Left colon (tissue), 2 donors: ENCODE measurements around the gene KCNQ1. TPM values are rescaled to one million over a fixed set of nuclear protein-coding genes. Genes with fewer than 3 reads are reported as not detected.
A peak's percentile ranks its signal among the peaks of the same experiment; 100 is the strongest.

ENCODE experiments used
- ATAC-seq: fragments of 200-7000 bp; cut with Tn5 transposase; one replicate; pipeline ENCODE4 v1.9.1; 2020; ENCODE audit warnings: mild to moderate bottlenecking, moderate library complexity
- DNase-seq, 2 donors: peaks; one replicate each; pipeline ENCODE4 v3.0.0-alpha.2; 2020
- intact Hi-C, 2 donors: fragments of 100-400 bp; cut with DNase I in 1 of 2; cut with micrococcal nuclease in 1 of 2; formaldehyde crosslinking; loops; one replicate each; pipeline versions ENCODE4 v1.11.2 to v1.14.0; 2022; cut with DNase I, micrococcal nuclease
- total RNA-seq, 2 donors: library from RNA; stranded (reverse); fragmentation: NEBNext Ultra II Directional; extraction: Animal tissue kit (Norgen Biotek cat#: 25700); gene quantifications; one replicate each; pipeline ENCODE4 v1.2.1, GENCODE V29; 2021
- donor health status: DM: no; HTN: no; CAD: no.
- donor health status: DM: yes; HTN: yes; CAD: no.

KCNQ1 gene
- total RNA-seq, 2 donors from 2014 or later, result 42.8 to 56.8 TPM

DNA sequence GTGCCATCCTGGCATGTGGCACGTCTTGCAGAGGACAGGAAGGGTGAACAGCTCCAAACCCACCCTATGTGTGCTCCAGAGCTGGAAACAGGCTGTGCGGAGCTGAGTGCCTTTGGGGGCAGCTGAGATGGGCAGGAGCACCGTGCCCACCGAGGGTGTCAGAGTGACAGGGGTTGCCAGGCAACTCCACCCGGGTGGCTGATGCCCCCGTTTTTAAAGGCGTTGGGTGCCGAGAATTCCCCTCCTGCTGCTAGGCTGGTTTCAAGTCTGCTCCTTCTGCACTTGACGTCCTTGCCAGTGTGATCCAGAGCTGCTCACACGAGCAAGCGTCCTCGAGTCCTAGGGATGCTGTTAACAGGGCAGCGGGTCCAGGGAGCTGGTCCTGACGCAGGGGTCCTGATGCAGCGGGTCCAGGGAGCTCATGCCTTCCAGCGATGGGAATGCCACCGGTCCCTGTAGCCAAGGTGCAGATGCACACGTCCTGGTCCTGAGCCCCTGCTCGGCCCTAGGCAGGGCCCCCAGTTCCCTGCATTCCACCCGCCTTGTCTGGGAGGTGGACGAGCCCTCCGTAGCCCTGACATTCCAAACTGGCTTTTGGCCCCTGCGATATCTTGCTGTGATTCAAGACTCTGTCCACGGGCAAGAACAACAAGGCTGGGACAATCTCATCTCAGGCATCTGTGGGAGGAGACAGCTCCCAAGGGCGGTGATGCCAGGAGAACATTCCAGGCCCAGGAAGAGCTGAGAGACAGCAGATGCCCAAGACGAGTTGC is 4.9 kb downstream of the KCNQ1 start:
- no peak for ATAC-seq
- no peak for DNase-seq
- intact Hi-C loops, result no loop called here

DNA sequence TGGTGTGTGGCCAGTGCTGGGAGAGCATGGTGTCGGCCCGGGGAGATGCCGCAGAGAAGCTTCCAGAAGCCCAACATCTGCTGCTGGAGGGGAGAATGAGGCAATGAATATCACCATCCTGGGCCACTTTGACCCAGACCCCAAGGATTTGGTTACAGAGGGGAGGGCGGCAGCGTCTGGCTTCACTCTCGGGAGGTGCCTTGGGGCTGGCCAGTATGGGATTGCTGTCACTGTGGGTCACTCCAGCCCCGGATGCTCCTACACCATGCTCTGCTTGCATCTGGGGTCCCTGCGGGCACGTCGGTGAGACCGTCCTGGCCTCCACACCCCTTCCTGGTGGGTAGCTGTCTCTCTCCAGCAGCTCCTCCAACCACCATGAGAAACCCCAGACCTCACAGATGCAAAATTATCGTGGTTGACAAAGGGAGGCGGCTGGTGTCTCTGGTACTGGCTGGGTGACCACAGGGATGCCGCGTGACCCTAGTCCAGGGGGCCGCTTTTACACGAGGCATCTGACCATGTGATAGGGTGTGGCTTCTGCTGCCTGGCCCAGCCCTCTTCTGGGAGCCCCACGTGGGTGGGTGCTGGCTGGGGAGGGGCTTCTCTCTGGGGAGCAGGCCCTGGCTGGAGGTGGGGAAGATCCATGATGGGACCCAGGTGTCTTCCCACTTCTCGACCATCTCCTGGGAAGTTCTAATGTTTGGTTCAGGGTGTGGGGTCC is 5.7 kb downstream of the KCNQ1 start:
- ATAC-seq (no peak), DNase-seq (no peak)
- intact Hi-C loops, result no loop called here

DNA sequence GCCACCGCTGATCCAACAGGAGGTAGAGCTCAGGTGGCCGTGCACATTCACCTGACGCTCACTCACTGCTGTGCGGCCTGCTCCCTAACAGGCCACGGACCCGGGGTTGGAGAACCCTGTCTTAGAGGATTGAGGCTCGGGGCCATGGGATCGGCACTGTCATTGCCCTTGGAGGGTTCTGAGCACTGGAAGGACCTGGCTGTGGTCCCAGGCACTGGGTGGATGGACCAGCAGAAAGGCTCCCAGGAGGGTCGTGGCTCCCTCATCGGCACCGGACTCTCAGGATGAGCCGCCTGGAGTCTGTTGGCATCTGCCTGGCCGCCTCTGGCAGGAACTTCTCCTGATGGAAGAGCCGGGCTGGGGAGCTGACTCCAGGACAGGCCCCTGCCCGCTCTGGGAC is 6.5 kb downstream of the KCNQ1 start:
- ATAC-seq, result no peak
- intact Hi-C loops, result no loop called here
- peak in 1 of 2 donors; percentile 17 for DNase-seq

DNA sequence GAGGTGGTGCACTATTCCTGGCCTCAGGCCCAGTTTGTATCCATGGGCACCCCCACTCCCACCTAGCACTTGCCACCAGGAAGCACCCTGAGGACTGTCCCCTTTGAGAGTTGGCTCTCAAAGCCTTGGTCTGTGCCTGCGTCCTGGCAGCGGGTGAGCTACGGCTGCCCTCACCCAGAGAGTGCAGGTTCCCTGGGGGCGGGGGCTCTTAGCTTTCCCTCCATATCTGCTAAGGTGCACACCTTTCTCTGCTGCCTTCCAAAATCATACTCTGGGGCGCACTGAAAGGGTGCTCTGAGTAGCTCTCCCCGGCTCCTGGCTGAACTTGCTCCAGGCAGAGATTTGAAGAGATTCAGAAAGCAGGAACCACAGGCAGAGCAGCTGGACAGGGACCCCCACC is 7.1 kb downstream of the KCNQ1 start:
- ATAC-seq, result no peak
- DNase-seq, result peak in 1 of 2 donors; percentile 14
- intact Hi-C loops, result no loop called here

DNA sequence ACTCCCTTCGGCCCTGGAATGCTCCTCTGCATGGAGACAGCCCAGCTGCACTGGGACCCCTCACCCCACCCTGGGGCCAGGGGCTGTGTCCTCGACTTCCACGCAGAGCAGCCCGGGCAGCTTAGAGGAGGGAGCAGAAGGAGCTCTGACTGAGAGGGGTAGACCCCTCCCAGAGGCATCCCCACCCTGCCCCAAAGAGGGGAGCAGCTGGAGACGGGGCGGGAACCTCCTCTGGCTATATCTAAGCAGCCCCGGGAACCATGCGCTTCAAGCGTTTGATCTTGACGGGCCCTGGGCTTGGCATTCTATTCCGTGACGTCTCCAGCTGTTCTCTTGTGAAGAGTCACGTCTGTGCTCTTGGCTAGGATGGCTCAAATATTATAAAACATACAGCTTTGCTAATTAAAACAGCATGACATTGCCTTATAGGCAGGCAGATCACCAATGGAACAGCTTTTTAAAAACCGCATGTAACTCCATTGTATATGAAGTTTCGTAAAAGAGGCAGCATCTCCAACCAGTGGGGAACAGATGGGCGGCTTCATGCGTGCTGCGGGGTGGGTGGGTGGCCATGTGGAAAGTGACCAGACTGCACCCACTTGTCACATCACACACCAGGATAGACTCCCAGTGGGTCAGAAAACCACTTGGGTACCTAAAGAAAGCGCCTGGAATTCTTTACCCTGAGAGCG is 7.7 kb downstream of the KCNQ1 start:
- DNase-seq (no peak), ATAC-seq (no peak)

DNA sequence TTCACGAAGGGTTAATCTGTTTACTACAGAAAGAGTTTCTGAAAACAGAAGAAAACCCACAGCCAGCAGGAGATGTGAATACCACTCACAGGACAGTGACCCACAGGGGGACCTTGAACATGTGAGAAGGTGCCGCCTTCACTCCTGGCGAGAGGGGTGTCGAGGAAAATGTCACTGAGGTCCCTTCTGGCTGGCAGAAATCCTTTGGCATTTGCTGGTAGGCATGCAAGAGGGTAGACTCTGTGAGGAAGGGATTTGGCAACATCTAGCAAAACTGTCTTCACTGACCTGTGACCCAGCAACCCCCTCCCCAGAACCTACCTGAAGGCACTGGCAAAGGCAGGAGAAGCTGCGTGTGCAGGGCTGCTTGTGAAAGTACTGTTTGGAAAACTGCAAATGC is 8.6 kb downstream of the KCNQ1 start:
- ATAC-seq (no peak), DNase-seq (no peak)
- intact Hi-C loops, result no loop called here

More for the DNA sequence above, 7.7 kb downstream of the KCNQ1 start:
- intact Hi-C loops, result no loop called here

DNA sequence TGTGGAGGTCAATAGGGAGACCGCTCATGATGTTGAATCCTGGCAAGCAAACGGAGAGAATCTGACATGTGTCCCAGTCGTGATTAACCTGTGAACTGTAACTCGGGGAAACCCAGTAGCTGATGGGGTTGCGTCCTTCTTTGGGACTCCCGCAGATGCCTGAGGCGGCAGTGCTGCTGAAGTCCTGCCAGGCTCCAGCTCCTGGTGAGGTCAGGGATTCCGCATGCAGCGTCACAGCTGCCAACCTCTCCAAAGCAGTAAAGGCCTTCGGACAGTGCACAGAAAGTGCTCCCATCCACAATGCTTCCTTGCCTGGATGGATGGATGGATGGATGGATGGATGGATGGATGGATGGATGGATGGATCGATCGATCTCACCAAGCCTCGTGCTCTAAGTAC is 13.5 kb downstream of the KCNQ1 start:
- intact Hi-C loops, result no loop called here
- DNase-seq (no peak), ATAC-seq (no peak)

DNA sequence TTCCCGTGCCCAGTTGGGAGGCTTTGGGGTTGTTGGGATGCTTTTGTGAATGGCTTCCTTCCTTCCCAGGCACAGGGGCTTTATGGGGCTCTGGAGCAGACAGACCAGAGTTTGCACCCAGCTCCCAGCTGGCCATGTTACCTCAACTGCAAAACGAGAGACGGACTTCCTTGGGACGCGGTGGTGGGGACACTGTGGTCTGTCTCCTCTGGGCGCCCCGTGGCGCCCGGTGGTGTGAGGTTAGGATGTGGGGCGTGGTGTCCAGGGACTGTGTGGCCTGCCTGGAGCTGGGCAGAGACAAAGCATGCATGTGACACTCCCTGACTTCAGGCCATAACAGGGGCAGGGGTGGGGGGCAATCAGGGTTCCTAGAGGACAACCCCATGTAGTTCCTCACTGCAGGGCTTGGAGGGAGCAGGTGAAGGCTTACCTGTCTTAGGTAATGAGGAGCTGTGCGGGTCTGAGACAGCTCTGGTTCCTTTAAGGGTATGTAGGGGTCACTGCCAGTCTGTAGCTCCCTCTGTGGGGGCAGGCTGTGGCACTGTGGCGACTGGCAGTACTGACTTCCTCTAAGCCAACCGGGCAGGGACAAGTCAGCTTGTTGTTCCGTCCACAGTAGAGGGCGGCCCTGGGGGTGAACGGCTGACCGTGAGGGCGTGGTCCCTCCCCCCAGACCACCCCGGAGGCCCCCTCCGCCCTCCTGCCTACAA is 14.4 kb downstream of the KCNQ1 start:
- DNase-seq, result no peak
- ATAC-seq, result peak; percentile 18

DNA sequence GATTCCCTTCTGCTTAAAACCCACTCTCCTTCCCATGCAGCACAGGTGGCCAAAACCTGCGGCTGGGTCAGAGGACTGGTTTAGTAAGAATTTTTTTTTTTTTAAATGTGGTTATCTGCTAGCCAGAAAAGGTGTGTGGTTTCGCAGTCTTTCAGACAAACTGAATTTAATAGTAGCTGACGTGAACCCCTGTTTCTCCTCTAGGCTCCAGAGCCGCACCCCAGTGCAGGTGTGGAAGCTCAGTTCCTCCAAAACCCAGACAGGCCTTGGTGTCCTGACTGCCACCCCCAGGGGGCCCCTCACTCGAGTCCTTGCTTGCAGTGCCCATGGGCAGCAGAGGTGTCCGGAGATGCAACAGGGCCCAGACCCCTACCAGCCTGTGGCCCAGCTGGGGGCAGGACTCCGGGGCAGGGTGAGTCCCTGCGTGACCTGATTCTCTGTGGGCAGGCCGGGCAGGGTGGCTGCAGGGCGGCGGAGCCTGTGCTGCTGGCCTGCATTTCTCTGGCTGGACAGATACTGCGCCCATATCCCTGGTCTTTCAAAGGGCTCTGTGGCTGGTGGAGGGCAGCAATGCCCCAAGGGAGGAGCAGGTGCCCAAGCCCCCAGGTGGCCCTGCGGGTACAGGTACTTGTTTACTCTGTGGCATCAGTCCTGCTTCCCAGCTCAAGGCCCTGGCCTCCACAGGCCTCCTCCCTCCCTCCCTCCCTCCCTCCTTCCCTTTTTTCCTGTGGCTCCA is 15.2 kb downstream of the KCNQ1 start:
- intact Hi-C loops, result no loop called here
- no peak for ATAC-seq
- DNase-seq, result no peak

More for the DNA sequence above, 14.4 kb downstream of the KCNQ1 start:
- intact Hi-C loops, result no loop called here

DNA sequence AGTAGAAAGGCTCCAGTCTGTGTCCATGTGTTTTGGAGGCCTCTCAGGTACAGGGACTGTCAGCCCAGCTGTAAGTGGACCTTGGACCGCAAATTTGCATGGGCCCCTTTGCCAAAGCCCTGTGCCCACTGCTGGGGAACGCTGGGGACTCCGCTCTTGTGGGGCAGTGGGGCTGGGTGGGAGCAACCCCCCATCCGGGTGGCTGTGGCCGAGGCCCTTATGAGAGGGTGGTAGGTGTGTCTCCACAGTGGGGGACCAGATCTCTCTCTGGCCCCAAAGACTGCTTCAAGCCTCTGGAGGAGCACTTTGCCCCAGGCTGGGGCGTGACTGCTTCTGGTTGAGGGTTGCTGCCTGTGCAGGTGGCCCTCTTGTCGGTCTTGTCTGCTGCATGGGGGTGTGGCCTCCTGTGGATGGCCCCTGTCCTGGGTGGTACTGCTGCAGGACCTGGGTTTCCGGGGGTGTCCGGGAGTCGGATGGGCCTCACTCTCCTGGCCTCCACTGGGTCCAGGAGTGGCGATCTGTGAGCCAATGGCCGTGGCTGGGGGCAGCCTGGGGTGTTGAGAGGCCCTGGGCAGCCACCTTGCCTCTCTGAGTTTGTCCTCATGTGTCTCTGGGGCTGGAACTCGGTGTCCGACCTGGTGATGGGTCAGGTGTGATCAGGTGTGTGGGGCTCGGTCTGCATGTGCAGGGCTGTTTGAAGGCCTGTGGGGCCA is 15.9 kb downstream of the KCNQ1 start:
- DNase-seq, result peak in 1 of 2 donors; percentile 62
- intact Hi-C loops, result no loop called here
- ATAC-seq, result peak; percentile 58

DNA sequence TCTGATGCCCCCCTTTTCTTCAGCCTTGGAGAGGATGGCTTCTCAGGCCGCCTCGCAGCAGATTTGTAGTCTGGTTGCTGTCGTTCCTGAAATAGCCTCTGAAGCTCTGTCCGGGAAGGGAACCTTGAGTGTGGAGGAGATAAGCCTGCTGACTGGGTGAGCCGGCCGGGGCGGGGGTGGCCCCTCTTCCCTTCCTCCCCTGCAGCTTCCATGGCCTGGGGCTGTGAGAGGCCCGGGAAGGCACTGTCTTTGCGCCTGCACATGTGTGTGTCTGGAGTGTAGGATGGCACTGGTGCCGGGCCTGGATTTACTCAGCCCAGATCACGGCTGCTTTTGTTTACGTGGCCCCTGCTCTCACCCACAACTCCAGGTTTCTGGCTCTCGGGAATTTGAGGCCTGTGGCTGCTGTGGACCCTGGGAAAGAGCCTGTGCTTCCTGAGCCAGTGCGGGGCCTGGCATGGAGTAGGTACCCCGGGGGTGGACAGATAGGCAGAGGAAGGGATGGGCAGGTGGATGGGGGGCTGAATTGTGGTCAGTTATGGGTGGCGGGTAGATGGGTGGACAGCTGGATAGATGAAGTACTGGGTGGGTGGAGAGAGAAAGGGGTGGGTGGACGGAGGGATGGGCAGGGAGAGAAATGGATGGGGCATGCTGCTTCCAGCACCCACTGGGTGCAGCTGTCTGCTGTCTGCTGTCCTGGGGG is 16.6 kb downstream of the KCNQ1 start:
- ATAC-seq (no peak), DNase-seq (no peak)
- intact Hi-C loops, result no loop called here

DNA sequence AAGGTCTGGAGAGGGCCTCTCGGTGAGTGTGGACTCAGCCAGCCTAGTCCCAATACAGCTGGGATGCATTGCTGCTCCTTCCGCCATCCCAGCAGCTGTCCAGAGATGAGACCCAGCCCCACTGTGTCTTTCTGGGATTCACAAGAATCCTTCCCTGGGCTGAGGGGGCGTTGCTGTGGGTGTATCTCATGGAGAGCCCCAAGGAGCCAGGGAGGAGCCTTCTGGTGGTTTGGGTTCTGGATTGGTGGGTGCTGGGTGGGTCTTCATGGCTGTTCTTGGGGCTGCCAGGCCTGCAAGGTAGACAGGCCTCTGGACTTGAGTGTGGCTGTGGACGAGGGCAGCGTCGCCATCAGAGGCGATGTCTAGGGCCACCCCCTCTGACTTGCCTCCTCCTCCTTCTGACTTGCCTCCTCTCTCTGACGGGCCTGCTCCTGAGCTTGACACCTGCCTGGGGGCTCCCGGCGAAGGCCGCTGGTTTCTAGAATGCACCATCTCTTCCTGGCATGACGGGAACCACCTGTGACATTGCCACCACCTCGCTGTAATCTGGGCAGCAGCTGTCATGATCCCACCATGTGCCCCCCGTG is 17.2 kb downstream of the KCNQ1 start:
- intact Hi-C loops, result no loop called here
- DNase-seq, result no peak

DNA sequence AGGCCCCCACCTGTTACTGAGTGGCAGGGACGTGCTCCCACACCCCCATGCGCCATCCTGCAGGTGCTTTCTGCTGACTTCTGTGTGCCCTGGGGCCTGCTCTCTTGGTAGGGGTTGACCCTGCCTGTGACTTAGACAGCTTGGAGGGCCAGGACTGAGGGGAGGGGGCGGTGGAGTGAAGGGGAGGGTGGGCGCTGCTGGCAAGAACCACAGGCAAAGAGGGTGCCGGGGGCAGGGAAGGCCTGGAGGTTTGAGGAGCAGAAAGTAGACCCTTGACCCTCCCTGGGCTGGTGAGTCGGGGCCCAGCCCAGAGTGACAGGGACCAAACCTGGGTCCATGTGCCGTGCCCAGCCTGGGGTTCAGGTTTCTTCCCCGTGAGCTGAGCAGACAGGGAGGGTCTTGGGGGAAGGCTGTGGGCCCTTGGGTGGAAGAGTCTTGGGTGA is 17.8 kb downstream of the KCNQ1 start:
- intact Hi-C loops, result no loop called here
- no peak for DNase-seq
- no peak for ATAC-seq

More for the DNA sequence above, 17.2 kb downstream of the KCNQ1 start:
- no peak for ATAC-seq

DNA sequence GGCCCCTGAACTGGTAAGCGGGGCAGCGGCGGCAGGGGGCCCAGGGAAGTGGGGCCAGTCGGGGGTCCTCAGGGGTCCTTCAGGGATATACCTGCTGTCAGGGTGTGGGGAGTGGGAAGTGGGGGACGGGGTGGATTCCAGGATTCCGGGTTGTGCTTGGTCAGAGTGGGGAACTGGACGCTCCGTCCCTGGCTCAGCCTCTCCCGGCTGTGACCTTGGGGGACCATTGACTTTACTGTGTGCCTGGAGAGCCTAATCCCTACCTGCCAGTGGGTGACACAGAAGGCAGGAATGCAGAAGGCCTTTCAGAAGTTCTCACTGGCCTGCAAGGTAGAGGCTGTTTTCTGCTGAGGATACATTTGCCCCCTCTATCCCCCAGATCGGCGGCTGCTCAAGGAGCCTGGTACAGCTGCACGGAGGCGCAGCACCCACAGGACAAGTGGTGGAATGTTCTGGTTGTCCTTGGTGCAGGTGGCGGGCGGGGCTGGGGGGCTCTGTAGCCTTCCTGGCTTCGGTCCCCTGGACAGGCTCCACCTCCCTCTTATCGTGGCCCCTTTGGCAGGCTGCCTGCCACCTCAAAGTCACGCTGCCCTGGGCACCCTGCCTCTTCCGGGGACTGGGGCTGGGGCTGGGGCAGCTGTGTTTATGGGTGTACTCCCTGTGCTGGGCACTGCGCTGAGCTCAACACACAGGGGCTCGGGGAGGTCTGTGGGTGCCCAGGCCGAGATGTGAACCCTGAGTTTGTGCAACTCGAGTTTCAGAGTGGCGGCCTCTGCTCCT is 18.4 kb downstream of the KCNQ1 start:
- intact Hi-C loops, result no loop called here
- DNase-seq (peak; percentile 86 to 88), ATAC-seq (peak; percentile 79)

DNA sequence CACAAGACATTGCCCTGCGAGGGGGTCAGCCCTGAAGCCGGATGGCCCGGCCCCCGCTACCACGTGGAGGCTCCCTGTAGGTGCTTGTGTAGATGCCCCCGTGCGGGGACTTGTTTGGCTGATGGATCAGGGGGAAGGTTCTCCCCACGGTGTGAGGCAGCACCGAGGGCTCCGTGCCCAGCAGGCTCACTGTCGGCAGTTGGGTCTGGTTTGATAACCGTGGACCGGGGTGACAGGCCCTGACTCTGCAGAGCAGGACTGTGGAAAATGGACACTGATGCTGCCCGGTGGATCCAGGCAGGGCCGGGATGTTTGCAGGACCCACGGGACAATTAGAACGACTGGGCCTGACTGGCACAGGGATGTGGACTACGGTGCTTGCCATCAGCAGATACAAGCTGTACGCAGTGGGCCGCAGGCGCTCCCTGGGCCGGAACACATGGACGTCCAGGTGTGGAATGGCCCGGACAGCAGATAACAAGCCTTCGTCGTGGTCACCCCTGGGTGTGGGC is 19.0 kb downstream of the KCNQ1 start:
- intact Hi-C loops, result no loop called here
- DNase-seq, result no peak
- peak; percentile 1 for ATAC-seq
